Central memory CD8-positive, alpha-beta T cell (primary cell): ENCODE measurements around the gene ABHD16B.
A peak's percentile ranks its signal among the peaks of the same experiment; 100 is the strongest.

Experiments used
- ATAC-seq: fragments of 150-1000 bp; cut with Tn5 transposase; replicated peaks from 2 replicates; pipeline ENCODE4 v1.10.0; 2022; ENCODE audit warnings: mild to moderate bottlenecking, moderate FRiP score, moderate number of reproducible peaks; ENCODE audit not compliant: poor library complexity, severe bottlenecking; ENCODE audit errors: extremely low read depth
- DNase-seq, 2 donors: peaks; one replicate each; pipeline ENCODE4 v3.0.0; 2021; ENCODE audit warnings: low spot score in 2 of 2
- H3K27ac Mint-ChIP-seq: one replicate; pipeline ENCODE4 v1.8.0; 2022; ENCODE audit warnings: low read depth, mild to moderate bottlenecking, moderate library complexity, mixed read lengths
- H3K27me3 Mint-ChIP-seq: one replicate; pipeline ENCODE4 v1.8.0; 2022; ENCODE audit warnings: mixed read lengths
- H3K36me3 Mint-ChIP-seq: one replicate; pipeline ENCODE4 v1.8.0; 2022; ENCODE audit warnings: mild to moderate bottlenecking, moderate library complexity, mixed read lengths; ENCODE audit not compliant: insufficient read depth
- H3K4me1 Mint-ChIP-seq: one replicate; pipeline ENCODE4 v1.8.0; 2022; ENCODE audit warnings: mixed read lengths
- H3K4me3 Mint-ChIP-seq: one replicate; pipeline ENCODE4 v1.8.0; 2022; ENCODE audit warnings: mild to moderate bottlenecking, moderate library complexity, mixed read lengths
- H3K9me3 Mint-ChIP-seq: one replicate; pipeline ENCODE4 v1.8.0; 2022; ENCODE audit warnings: mixed read lengths

The ABHD16B gene

DNA sequence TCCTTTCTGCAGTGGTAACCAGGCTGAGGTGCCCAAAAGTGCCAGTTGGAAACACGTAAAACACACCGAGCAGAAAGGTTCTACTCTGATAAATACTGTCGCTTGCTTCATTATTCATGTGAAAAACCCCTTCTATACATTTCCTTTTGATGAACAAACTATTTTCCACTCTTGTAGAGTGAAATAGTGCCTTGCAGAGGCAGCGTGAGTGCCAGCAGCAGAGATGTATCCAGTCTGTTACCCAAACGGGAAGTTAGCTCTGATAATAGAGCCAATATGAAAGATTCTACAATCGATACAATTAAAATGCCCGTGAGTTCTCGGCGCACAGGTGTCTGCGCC lies 31.7 kb upstream of the ABHD16B start:
- H3K36me3 Mint-ChIP-seq = peaks cover 8% of the 10 kb centered on the region
- no peak for DNase-seq
- peaks cover 11% of the 10 kb centered on the region for H3K4me1 Mint-ChIP-seq
- H3K27me3 Mint-ChIP-seq = peaks cover 61% of the 10 kb centered on the region
- H3K4me3 Mint-ChIP-seq = peak overlapping the region; percentile 84
- H3K9me3 Mint-ChIP-seq = no peaks in the 10 kb centered on the region
- peak overlapping the region; percentile 47 for H3K27ac Mint-ChIP-seq
- no peak for ATAC-seq

DNA sequence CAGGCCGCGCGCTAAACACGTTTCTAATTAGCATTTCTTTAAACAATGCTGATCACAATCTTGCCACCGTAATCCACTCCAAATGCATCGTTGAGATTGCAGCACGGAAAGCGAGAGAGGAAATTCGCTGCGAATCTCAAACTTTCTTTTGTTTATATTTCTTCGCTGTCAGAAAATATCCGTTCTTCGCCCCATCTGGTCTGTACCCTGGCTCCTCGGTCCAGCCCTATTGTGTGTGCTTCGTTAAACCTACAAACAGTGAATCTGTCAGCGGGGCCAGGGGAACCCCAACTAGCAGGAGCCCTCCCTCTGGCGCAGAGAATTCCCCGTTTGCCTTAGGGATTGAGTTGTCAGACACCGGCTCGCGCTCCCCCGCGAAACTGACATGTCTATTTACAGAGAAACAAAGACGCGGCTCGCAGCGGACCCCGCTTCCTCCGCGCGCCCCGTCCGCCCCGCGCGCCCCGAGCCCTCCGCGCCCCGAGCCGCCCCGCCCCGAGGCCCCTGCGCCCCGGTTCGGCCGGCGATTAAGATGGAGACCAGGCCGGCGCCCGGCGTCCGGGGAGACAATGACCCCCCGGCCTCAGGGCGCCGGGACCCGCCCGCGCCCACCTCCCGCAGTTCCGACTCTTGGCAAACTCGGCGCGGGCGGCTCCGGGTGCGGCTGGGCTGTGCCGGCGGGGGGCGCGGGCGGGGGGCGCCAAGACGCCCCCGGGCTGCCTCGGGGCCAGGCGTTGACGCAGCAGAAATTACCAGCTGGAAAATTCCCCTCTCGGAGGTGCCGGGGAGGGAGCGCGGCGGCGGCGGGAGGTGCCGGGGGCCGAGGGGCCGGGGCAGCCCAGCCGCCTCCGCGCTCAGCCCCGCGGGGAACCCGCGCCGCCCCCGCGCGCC lies 31.1 kb upstream of the ABHD16B start:
- no peak for ATAC-seq
- Mint-ChIP-seq H3K4me1 (peaks cover 11% of the 10 kb centered on the region), H3K36me3 (peaks cover 8% of the 10 kb centered on the region), H3K27me3 (peaks cover 55% of the 10 kb centered on the region), H3K27ac (peak overlapping the region; percentile 47), H3K9me3 (no peaks in the 10 kb centered on the region), H3K4me3 (peak overlapping the region; percentile 84)
- DNase-seq = no peak

DNA sequence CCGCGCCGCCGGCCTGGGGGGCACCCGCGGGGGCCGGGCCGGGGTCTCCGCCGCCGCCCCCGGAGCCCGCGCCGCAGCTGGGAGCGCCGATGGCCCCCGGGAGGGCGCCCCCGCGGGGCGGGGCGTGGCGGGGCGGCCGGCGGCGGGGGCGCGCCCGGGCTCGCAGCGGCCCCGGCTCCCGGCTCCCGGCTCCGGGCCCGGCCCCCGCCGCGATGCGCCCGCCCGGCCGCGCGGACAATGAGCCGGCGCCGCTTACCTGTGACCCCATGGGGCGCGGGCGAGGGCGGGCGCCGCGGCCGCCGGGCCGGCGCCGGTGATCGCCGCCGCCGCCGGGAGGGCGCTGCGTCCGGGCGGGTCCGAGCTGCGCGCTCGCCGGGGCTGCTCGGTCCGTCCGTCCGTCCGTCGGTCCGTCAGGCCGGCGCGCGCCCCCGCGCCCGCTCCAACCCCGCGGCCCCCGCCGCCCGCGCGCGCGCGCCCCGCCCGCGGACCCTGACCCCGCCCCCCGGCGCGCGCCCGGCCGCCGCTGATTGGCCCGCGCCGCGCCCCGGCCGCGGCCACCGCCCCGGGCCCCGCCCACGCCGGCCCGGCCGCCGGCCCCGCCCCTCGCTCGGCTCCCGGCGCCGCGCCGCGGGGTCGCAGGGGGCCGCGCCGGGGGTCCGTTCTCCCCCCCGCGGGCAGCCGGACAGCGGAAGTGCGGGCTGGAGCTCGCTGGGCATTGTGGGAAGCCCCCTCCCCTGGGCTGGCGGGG lies 30.3 kb upstream of the ABHD16B start, which contains the start of gene ZBTB46:
Gene ZBTB46, minus strand, starts transcription at position 424 of the 748 bp plus-strand sequence. CDS start 40,507 bp downstream, outside the sequence.
- peaks cover 46% of the 10 kb centered on the region for H3K27me3 Mint-ChIP-seq
- peaks cover 7% of the 10 kb centered on the region for H3K36me3 Mint-ChIP-seq
- H3K4me3 Mint-ChIP-seq = peak within 1 kb of the TSS; percentile 84
- ATAC-seq = no peak
- H3K4me1 Mint-ChIP-seq = peaks cover 11% of the 10 kb centered on the region
- H3K9me3 Mint-ChIP-seq = no peaks in the 10 kb centered on the region
- DNase-seq = no peak
- peak within 1 kb of the TSS; percentile 47 for H3K27ac Mint-ChIP-seq

DNA sequence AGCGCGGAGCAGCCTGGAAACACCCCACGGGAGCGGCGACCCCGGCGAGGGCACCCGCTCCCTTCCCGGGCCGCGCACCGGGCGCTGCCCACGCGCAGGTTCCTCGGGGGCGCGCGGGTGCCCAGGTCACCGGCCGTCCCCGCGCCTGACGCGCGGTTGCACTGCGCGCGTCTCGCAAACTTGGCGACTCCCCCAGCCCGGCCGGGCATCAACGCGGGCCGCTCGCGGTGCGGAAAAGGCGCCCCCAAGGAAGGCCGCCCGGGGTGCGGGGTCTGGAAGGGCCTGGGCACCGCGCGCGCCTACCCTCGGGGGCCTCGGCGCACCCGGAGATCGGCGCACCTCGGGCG lies 29.7 kb upstream of the ABHD16B start:
- no peak overlapping the region for H3K4me3 Mint-ChIP-seq
- DNase-seq = no peak
- no peaks in the 10 kb centered on the region for H3K9me3 Mint-ChIP-seq
- H3K36me3 Mint-ChIP-seq = peaks cover 7% of the 10 kb centered on the region
- H3K27me3 Mint-ChIP-seq = peaks cover 41% of the 10 kb centered on the region
- no peak overlapping the region for H3K27ac Mint-ChIP-seq
- peaks cover 11% of the 10 kb centered on the region for H3K4me1 Mint-ChIP-seq
- ATAC-seq = no peak

DNA sequence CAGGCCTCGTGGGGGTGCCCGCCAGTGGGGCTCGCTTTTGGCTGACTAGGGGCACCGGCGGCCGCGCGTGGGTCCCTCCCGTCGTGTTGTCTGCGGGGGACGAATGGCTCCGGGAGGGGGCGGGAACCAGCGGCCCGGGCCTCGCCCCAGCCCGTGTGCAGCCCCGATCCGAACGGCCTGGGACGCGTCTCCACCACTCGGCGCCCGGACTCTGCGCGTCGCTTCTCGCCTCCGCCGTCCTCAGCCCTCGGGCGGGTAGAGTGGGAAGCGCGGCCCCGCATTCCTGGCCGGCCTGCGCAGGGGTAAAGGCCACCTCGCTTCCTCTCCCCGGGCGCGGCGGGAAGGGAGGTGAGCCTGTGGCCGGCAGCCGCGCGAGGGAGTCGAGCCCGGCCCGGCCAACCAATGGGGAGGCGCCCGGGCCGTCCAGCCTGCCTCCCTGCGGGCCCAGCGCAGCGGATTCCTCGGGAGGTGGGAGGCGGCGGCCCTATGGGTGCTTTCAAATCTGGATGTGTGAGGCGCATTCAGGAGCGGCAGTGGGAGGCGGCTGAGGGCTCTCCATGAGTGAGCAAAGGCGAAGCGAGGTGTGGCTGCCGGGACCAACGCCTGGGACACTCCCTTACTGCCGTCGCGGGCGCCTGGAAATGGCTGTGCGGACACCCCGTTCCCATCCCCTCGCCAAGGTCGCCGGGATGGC lies 29.2 kb upstream of the ABHD16B start:
- Mint-ChIP-seq H3K4me3 (peak overlapping the region; percentile 46), H3K4me1 (peaks cover 11% of the 10 kb centered on the region), H3K36me3 (peaks cover 7% of the 10 kb centered on the region), H3K27ac (no peak overlapping the region), H3K9me3 (no peaks in the 10 kb centered on the region), H3K27me3 (peaks cover 41% of the 10 kb centered on the region)
- DNase-seq (no peak), ATAC-seq (no peak)

- Mint-ChIP-seq H3K4me3 (peak overlapping the region; percentile 46), H3K27ac (no peak overlapping the region), H3K9me3 (no peaks in the 10 kb centered on the region)
Observed at GRCh38 chr20:63833776-63834490, 27.4 kb upstream of the ABHD16B start.

GRCh38 chr20:63834491-63834880 lies 26.8 kb upstream of the ABHD16B start:
- H3K4me1 Mint-ChIP-seq = peaks cover 8% of the 10 kb centered on the region
- H3K4me3 Mint-ChIP-seq = no peak overlapping the region
- DNase-seq (no peak), ATAC-seq (no peak)
- H3K9me3 Mint-ChIP-seq = no peaks in the 10 kb centered on the region
- H3K27ac Mint-ChIP-seq = no peak overlapping the region
- H3K27me3 Mint-ChIP-seq = peaks cover 22% of the 10 kb centered on the region
- peaks cover 5% of the 10 kb centered on the region for H3K36me3 Mint-ChIP-seq

More at GRCh38 chr20:63833776-63834490, 27.4 kb upstream of the ABHD16B start:
- DNase-seq = no peak
- Mint-ChIP-seq H3K27me3 (peaks cover 28% of the 10 kb centered on the region), H3K4me1 (peaks cover 11% of the 10 kb centered on the region), H3K36me3 (peaks cover 7% of the 10 kb centered on the region)
- ATAC-seq = no peak

DNA sequence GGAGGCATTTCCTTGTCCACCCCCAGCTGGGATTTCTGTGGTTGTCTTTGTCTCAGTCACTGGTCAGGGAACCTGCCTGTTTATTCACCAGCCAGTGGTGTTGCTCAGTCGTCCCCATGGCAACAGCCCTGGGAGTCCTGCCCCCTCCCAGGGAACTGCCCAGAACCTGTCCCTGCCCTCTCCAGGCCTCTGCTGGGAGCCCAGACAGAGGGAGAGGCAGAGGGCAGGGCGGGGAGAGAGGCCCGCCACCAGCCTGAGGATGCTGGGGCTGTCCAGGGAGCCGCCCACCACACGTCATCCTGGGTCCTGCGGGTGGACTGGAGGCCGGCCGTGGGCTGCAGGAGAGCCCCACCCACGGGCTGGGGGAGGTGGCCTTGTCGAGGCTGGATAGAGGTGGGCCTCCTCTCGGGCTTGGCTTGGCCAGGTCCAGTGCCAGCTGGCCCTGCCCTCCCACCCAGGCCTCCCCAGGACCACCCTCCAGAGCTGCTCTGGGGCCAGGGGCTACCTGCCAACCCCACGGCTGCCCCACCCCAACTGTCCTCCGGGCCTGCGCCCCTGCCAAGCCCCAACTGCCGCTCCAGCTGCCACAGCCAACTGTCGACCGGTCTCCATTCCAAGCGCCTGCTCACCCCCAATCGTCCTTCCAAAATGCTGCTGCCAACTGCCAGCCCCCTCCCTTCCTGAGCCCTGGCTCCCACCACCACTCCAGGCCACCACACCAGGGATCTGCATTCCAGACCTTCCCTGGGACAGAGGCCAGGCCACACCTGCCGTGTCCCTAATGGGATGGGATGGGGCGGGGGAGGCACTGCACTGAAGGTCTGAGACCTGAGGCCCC lies 26.1 kb upstream of the ABHD16B start:
- Mint-ChIP-seq H3K27ac (no peak overlapping the region), H3K9me3 (no peaks in the 10 kb centered on the region), H3K27me3 (peaks cover 19% of the 10 kb centered on the region), H3K4me3 (no peak overlapping the region), H3K4me1 (peaks cover under 1% of the 10 kb centered on the region), H3K36me3 (no peaks in the 10 kb centered on the region)
- DNase-seq (no peak), ATAC-seq (no peak)

DNA sequence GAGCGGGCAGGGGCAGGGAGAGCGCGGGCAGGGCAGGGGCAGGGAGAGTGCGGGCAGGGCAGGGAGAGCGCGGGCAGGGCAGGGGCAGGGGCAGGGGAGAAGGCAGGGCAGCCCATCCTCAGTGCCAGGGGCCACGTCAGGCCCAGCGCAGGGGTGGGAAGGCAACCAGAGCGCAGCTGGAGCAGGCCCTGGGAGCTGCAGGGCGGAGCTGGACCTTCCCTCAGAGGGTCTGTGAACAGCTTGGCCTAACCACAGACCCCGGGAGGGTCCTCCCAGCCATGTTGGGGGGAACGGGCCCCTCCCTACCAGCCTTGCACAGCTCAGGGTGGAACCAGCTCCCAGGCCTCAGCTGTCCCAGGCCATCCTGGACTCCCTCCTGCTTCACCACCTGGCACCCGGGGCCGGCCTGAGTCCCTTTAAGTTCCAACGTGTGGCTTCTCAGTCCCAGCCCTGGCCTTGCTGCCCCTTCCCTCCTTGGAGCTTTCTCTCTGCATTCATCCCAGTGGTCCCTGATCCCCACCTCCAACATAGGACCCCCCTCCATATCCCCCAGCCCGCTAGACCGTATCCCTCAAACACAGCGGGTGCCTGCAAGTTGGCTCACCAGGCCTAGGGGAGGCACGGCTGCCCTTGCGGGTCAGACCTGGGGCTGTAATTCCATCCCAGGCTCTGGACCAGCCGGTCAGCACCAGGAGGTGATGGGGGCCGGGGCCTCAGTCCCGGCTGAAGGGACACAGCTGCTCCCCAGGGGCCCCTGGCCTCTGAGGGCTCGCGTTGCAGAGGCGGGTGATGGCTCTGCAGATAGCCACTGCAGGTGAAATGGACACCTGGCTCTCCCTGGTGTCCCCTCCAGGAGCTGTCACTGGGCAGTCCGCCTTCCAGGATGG lies 24.6 kb upstream of the ABHD16B start:
- H3K27ac Mint-ChIP-seq = no peak overlapping the region

DNA sequence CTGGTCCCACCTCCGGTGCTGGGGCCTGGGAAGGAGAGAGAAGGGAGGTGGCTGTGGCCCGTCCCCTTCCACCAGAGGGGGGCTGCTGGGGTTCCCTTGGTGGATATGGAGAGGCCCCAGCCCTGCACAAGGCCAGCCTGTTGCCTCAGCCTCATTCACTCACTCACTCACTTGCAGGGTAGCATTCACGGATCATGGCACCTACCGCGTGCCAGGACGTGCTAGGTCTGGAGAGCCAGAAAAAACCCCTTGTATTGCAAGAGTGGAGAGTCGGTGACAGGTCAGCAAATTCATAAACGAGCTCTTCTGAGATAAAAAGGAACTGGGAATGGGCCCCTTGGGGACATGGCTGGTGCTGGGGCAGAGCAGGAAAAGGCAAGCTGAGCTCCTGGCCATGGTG lies 23.8 kb upstream of the ABHD16B start:
- H3K9me3 Mint-ChIP-seq = no peaks in the 10 kb centered on the region
- H3K4me3 Mint-ChIP-seq = no peak overlapping the region
- H3K27me3 Mint-ChIP-seq = peaks cover 32% of the 10 kb centered on the region
- ATAC-seq (no peak), DNase-seq (no peak)
- no peak overlapping the region for H3K27ac Mint-ChIP-seq
- H3K36me3 Mint-ChIP-seq = no peaks in the 10 kb centered on the region
- no peaks in the 10 kb centered on the region for H3K4me1 Mint-ChIP-seq

More for the DNA sequence above, 24.6 kb upstream of the ABHD16B start:
- Mint-ChIP-seq H3K36me3 (no peaks in the 10 kb centered on the region), H3K9me3 (no peaks in the 10 kb centered on the region), H3K27me3 (peaks cover 24% of the 10 kb centered on the region), H3K4me3 (no peak overlapping the region), H3K4me1 (no peaks in the 10 kb centered on the region)
- ATAC-seq (no peak), DNase-seq (no peak)

DNA sequence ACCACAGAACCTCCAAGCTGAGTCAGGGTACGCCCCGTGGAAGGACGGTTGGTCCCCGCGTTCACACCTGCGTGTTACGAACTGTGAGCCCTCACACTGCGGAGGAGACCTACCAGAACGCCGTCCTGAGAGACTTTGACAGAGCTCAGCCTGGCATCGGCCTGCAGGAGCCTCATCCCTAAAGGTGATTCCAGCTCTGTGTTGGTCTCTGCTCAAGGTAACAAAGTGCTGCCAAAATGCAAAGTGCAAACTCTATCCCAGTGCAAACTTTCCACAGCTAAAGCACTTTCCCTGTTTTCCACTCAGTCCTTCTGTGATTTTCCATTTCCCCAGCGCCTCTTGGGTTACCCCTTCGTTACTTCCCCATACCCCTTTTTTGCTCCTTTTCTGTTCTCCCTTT lies 21.7 kb upstream of the ABHD16B start:
- H3K9me3 Mint-ChIP-seq = no peaks in the 10 kb centered on the region
- no peak overlapping the region for H3K4me3 Mint-ChIP-seq
- H3K4me1 Mint-ChIP-seq = no peaks in the 10 kb centered on the region
- peaks cover 36% of the 10 kb centered on the region for H3K27me3 Mint-ChIP-seq
- H3K27ac Mint-ChIP-seq = no peak overlapping the region
- no peaks in the 10 kb centered on the region for H3K36me3 Mint-ChIP-seq
- no peak for DNase-seq
- no peak for ATAC-seq
